Calu3 (cell line): ENCODE results near the gene C15orf61. TPM values are rescaled to one million over a fixed set of nuclear protein-coding genes. Genes with fewer than 3 reads are reported as not detected.

ENCODE experiments used
- BruUV-seq: library from RNA; stranded (reverse); fragments of 400-500 nt; replicated peaks from 2 replicates; lab custom pipeline; 2021; lab: Mats Ljungman, UMichigan
- CTCF ChIA-PET: fragments of 300-600 bp; sonication (Branson Sonifier 250); formaldehyde crosslinking; loops from one replicate; lab custom pipeline; 2022; ENCODE audit warnings: antibody characterized with exemption; lab: Charles Lee
- DNase-seq: peaks from one replicate; pipeline ENCODE4 v3.0.0; 2022
- H3K27ac Mint-ChIP-seq: one replicate; pipeline ENCODE4 v1.8.0; 2022; ENCODE audit warnings: mixed read lengths; ENCODE audit not compliant: unreplicated experiment
- H3K27me3 Mint-ChIP-seq: one replicate; pipeline ENCODE4 v1.8.0; 2022; ENCODE audit warnings: mixed read lengths; ENCODE audit not compliant: unreplicated experiment
- H3K36me3 Mint-ChIP-seq: one replicate; pipeline ENCODE4 v1.8.0; 2022; ENCODE audit warnings: mild to moderate bottlenecking, moderate library complexity, mixed read lengths; ENCODE audit not compliant: insufficient read depth, unreplicated experiment
- H3K4me1 Mint-ChIP-seq: one replicate; pipeline ENCODE4 v1.8.0; 2022; ENCODE audit warnings: mild to moderate bottlenecking, low read depth, mixed read lengths; ENCODE audit not compliant: unreplicated experiment
- H3K4me3 Mint-ChIP-seq: one replicate; pipeline ENCODE4 v1.8.0; 2022; ENCODE audit warnings: mild to moderate bottlenecking, low read depth, moderate library complexity, mixed read lengths; ENCODE audit not compliant: unreplicated experiment
- H3K9me3 Mint-ChIP-seq: one replicate; pipeline ENCODE4 v1.8.0; 2022; ENCODE audit warnings: low read depth, mixed read lengths; ENCODE audit not compliant: unreplicated experiment
- intact Hi-C: fragments of 100-400 bp; cut with micrococcal nuclease; formaldehyde crosslinking; loops from one replicate; pipeline ENCODE4 v1.10.0; 2022; ENCODE audit not compliant: unreplicated experiment
- total RNA-seq: library from RNA; stranded (reverse); gene quantifications from 2 replicates; pipeline ENCODE4 v1.2.3, GENCODE V29; 2022
- TF ChIP-seq, protein P1 (sequence below): fragments of 200-600 bp; IDR thresholded peaks from one replicate; pipeline ENCODE4 v1.8.0; 2022; ENCODE audit warnings: antibody characterized with exemption; ENCODE audit not compliant: unreplicated experiment

The C15orf61 gene
- total RNA-seq, 1 experiment from 2014 or later, result 7.3 TPM

DNA sequence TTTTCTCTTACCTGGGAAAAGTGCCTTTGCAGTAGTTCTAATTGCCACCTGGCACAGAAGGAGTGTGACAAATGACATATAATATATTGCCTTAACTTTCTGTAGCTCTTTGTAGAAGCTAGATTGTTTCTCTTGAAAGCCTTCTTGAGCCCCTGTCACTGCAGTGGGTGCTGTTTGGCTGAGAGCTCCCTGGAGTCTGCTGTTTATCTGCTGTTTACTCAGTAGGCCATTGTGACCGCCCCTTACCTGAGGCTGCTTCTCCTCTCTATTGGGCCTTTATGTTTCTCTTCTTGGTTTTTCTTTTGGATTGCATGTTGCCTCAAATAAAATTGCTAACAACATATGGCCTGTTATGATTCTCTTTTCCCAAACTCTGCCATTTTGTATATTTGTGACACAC lies 38.2 kb downstream of the C15orf61 start:
- intact Hi-C loops, result no loop called here
- Mint-ChIP-seq H3K9me3 (peaks cover 4% of the 10 kb centered on the region), H3K4me3 (no peak overlapping the region), H3K36me3 (peaks cover 4% of the 10 kb centered on the region), H3K27me3 (no peaks in the 10 kb centered on the region), H3K4me1 (no peaks in the 10 kb centered on the region), H3K27ac (no peak overlapping the region)
- CTCF ChIA-PET, result no interaction called here
- no TSS peak for BruUV-seq
- DNase-seq, result no peak
- TF ChIP-seq, protein P1, sequence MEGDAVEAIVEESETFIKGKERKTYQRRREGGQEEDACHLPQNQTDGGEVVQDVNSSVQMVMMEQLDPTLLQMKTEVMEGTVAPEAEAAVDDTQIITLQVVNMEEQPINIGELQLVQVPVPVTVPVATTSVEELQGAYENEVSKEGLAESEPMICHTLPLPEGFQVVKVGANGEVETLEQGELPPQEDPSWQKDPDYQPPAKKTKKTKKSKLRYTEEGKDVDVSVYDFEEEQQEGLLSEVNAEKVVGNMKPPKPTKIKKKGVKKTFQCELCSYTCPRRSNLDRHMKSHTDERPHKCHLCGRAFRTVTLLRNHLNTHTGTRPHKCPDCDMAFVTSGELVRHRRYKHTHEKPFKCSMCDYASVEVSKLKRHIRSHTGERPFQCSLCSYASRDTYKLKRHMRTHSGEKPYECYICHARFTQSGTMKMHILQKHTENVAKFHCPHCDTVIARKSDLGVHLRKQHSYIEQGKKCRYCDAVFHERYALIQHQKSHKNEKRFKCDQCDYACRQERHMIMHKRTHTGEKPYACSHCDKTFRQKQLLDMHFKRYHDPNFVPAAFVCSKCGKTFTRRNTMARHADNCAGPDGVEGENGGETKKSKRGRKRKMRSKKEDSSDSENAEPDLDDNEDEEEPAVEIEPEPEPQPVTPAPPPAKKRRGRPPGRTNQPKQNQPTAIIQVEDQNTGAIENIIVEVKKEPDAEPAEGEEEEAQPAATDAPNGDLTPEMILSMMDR, result no peak

DNA sequence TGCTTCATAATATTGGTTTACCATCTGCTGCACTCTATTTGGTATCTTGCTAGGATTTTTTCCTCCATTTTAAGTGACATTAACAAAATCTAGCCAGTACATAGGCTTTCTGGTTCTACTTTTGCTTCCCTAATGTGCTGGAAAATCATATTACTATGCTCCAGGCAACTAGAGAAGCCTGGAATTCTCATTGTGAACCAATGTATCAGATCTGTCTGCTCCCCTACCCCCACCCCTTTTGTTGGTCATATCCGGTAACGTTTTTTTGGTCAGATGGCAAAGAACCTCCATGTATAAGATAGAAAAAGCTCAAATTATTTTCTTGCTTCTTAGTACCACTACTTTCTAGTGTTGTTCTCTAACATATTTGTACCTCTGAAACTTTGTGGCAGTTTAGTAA lies 38.6 kb downstream of the C15orf61 start:
- H3K4me1 Mint-ChIP-seq, result no peaks in the 10 kb centered on the region
- intact Hi-C loops, result no loop called here

DNA sequence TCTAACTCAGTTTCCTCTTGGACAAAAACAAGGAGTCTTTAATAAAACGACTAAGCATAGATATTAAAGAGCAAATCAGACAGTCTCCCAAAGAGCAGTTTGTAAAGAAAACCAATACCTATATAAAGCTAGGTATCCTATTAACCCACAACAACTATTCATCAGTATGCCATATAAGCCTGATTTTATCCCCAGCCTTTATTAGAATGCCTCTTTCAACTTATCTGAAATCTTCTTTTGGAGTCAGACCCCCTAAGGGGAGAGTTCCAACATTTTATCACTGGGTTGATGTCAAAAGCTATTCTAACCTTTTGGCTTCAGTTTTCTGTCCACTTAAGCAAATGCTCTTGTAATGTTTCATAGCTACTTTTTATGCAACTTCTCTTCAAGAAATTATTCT lies 39.4 kb downstream of the C15orf61 start:
- Mint-ChIP-seq H3K9me3 (peaks cover 4% of the 10 kb centered on the region), H3K4me1 (no peaks in the 10 kb centered on the region), H3K4me3 (no peak overlapping the region), H3K27me3 (no peaks in the 10 kb centered on the region), H3K36me3 (peaks cover 4% of the 10 kb centered on the region), H3K27ac (no peak overlapping the region)
- TF ChIP-seq, protein P1, result no peak
- DNase-seq, result no peak
- intact Hi-C loops, result no loop called here
- BruUV-seq, result no TSS peak
- CTCF ChIA-PET, result no interaction called here

More for the DNA sequence above, 38.6 kb downstream of the C15orf61 start:
- Mint-ChIP-seq H3K9me3 (peaks cover 4% of the 10 kb centered on the region), H3K27me3 (no peaks in the 10 kb centered on the region), H3K36me3 (peaks cover 4% of the 10 kb centered on the region), H3K27ac (no peak overlapping the region), H3K4me3 (no peak overlapping the region)
- BruUV-seq, result no TSS peak
- CTCF ChIA-PET, result no interaction called here
- DNase-seq, result no peak
- TF ChIP-seq, protein P1, result no peak

DNA sequence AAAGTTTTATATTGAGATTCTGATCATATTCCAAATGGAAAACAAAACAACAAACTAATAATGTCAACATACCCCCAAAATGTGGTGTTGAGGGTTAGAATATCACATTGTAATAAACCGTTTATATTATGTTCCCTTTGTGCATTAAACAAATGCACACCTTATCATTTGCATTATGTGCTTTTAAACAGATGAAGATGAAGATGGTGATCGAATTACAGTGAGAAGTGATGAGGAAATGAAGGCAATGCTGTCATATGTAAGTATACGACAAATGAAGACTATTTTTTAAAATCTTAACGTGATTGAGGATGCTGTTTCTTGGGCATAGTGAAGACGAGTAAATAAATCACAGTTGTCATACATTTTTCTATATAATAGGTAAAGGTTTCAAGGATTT lies 42.2 kb downstream of the C15orf61 start:
- no peak overlapping the region for H3K4me3 Mint-ChIP-seq
- CTCF ChIA-PET, result no interaction called here
- DNase-seq, result no peak
- H3K9me3 Mint-ChIP-seq, result peaks cover 4% of the 10 kb centered on the region
- TF ChIP-seq, protein P1, result no peak
- H3K27ac Mint-ChIP-seq, result no peak overlapping the region
- H3K36me3 Mint-ChIP-seq, result peaks cover 4% of the 10 kb centered on the region
- no TSS peak for BruUV-seq
- H3K4me1 Mint-ChIP-seq, result no peaks in the 10 kb centered on the region
- H3K27me3 Mint-ChIP-seq, result no peaks in the 10 kb centered on the region
- intact Hi-C loops, result no loop called here
